Right lobe of liver (tissue), 4 donors: ENCODE data around the gene ZSCAN10.

Experiments
- POLR2A ChIP-seq: fragments of 450-650 bp; IDR thresholded peaks from one replicate; pipeline ENCODE4 v1.6.1; 2017; ENCODE audit warnings: antibody characterized with exemption, mild to moderate bottlenecking
- TF ChIP-seq, protein P1 (sequence below), 4 donors: fragments of 200-600 bp in 3 of 4; fragments of 450-650 bp in 1 of 4; IDR thresholded peaks; one replicate each; pipeline versions ENCODE4 v1.5.1 to v1.8.0; 2016 to 2022; ENCODE audit warnings: antibody characterized with exemption in 4 of 4, mild to moderate bottlenecking in 2 of 4
- donor health status: DM: no; HTN: no; CAD: no.
- donor health status: DM: no; HTN: no; CAD: no.
- donor health status: DM: no; HTN: yes; CAD: no.

- TF ChIP-seq, protein P1, sequence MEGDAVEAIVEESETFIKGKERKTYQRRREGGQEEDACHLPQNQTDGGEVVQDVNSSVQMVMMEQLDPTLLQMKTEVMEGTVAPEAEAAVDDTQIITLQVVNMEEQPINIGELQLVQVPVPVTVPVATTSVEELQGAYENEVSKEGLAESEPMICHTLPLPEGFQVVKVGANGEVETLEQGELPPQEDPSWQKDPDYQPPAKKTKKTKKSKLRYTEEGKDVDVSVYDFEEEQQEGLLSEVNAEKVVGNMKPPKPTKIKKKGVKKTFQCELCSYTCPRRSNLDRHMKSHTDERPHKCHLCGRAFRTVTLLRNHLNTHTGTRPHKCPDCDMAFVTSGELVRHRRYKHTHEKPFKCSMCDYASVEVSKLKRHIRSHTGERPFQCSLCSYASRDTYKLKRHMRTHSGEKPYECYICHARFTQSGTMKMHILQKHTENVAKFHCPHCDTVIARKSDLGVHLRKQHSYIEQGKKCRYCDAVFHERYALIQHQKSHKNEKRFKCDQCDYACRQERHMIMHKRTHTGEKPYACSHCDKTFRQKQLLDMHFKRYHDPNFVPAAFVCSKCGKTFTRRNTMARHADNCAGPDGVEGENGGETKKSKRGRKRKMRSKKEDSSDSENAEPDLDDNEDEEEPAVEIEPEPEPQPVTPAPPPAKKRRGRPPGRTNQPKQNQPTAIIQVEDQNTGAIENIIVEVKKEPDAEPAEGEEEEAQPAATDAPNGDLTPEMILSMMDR (IDR thresholded peaks at IDR 0.05) = no peak
- no peak for TF ChIP-seq POLR2A
Observed at GRCh38 chr16:3133844-3134243, 34.8 kb upstream of the ZSCAN10 start.
